ENCODE measurements around the gene GRID2. TPM values are rescaled to one million over a fixed set of nuclear protein-coding genes. Genes with fewer than 3 reads are reported as not detected.

Gene GRID2
- total RNA-seq, 3 donors from 2014 or later = 0.44 TPM; not detected in 2

DNA sequence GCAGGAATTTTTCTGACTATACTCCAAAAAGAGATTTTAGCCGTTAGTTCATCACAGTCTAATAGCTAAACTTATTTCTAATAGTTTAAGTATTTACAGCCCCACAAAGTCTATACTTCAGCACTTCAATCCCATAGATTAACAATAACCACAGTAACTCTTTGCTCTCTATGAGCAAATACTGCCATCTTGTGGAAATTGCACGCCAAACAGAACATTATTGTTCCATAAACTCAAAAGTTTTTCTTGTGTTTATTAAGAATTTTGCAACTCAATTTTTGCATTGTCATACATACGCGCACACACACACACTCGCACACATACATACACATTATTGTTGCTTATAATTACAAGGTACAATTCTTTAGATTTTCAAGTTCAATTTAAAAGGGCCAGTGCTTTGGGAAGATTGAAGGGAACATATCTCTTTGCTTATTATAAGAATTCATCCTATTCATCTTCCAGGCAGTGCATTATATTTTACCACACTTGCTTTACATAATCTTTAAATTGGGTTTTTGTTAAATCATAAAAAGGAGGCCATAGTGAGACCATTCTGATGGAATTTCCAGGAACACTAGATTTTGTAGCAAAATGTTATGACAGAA lies 1461.0 kb downstream of the GRID2 start:
- TF ChIP-seq CTCF (IDR thresholded peaks at IDR 0.05) = peak; percentile 45
- intact Hi-C loops (cut with DNase I, micrococcal nuclease) = no loop called here
- Histone ChIP-seq H3K4me3 (no peak overlapping the region), H3K9me3 (no peaks in the 10 kb centered on the region), H3K4me1 (ENCODE audit: low read depth) (no peaks in the 10 kb centered on the region), H3K36me3 (ENCODE audit: low read depth) (no peaks in the 10 kb centered on the region)
- DNase-seq (peak in 1 of 3 donors; percentile 59), ATAC-seq (peak; percentile 28)

DNA sequence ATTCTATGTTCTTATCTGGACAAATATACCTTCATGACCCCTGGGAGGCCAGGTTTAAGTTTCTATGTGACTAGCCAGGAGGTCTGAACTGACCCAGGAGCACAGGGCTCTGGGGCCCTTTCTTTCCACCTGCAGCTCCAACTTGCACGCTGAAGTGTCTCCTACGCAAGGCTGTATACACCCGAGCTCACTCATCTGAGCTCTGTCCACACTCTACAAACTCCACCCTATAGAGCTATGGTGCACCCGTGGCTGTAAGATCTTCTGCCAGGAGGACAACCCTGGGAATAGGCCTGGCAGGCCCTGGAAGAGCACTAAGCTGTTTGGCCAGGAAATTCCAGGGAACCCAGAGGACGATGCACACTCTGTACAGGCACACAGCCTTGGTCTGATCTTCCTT lies 1464.2 kb downstream of the GRID2 start:
- intact Hi-C loops (cut with DNase I, micrococcal nuclease) = no loop called here
- ATAC-seq = no peak
- H3K4me3 ChIP-seq = no peak overlapping the region
- no peaks in the 10 kb centered on the region for H3K9me3 ChIP-seq
- H3K36me3 ChIP-seq (ENCODE audit: low read depth) = no peaks in the 10 kb centered on the region
- no peak for DNase-seq
- H3K4me1 ChIP-seq (ENCODE audit: low read depth) = no peaks in the 10 kb centered on the region
- TF ChIP-seq CTCF (IDR thresholded peaks at IDR 0.05) = no peak

GRCh38 chr4:93770201-93770600 lies 1466.4 kb downstream of the GRID2 start:
- intact Hi-C loops (cut with DNase I, micrococcal nuclease) = no loop called here
- H3K9me3 ChIP-seq = no peaks in the 10 kb centered on the region
- H3K4me1 ChIP-seq (ENCODE audit: low read depth) = no peaks in the 10 kb centered on the region
- ATAC-seq (no peak), DNase-seq (no peak)
- no peaks in the 10 kb centered on the region for H3K36me3 ChIP-seq (ENCODE audit: low read depth)
- TF ChIP-seq CTCF (IDR thresholded peaks at IDR 0.05) = no peak
- no peak overlapping the region for H3K4me3 ChIP-seq

- Histone ChIP-seq H3K36me3 (ENCODE audit: low read depth) (no peaks in the 10 kb centered on the region), H3K4me1 (ENCODE audit: low read depth) (no peaks in the 10 kb centered on the region), H3K9me3 (no peaks in the 10 kb centered on the region), H3K4me3 (no peak overlapping the region)
- DNase-seq (peak in 1 of 3 donors; percentile 16), ATAC-seq (peak; percentile 58)
- intact Hi-C loops (cut with DNase I, micrococcal nuclease) = no loop called here
- TF ChIP-seq CTCF (IDR thresholded peaks at IDR 0.05) = no peak
These were observed 1468.1 kb downstream of the GRID2 start for GRCh38 chr4:93771640-93772411.

- TF ChIP-seq CTCF (IDR thresholded peaks at IDR 0.05) = no peak
- intact Hi-C loops (cut with DNase I, micrococcal nuclease) = no loop called here
These were observed 1469.1 kb downstream of the GRID2 start for GRCh38 chr4:93772858-93773257.

More at GRCh38 chr4:93772858-93773257, 1469.1 kb downstream of the GRID2 start:
- Histone ChIP-seq H3K9me3 (no peaks in the 10 kb centered on the region), H3K4me3 (no peak overlapping the region), H3K36me3 (ENCODE audit: low read depth) (no peaks in the 10 kb centered on the region), H3K4me1 (ENCODE audit: low read depth) (no peaks in the 10 kb centered on the region)
- no peak for ATAC-seq
- DNase-seq = no peak

Data from mucosa of descending colon (tissue), 3 donors.